HCT116 (cell line): ENCODE measurements around the gene CD3E. TPM values are rescaled to one million over a fixed set of nuclear protein-coding genes. Genes with fewer than 3 reads are reported as not detected.

Experiments used
- ATAC-seq: fragments of 200-7000 bp; cut with Tn5 transposase; 2 replicates; pipeline ENCODE4 v1.9.1; 2020; ENCODE audit warnings: mild to moderate bottlenecking, moderate library complexity
- BruUV-seq: library from RNA; stranded (reverse); fragments of 400-500 nt; replicated peaks from 2 replicates; lab custom pipeline; 2021; lab: Mats Ljungman, UMichigan
- CTCF ChIA-PET: fragments of 300-600 bp; sonication (Branson Sonifier 250); formaldehyde crosslinking; loops from one replicate; lab custom pipeline; 2021; ENCODE audit warnings: antibody characterized with exemption; lab: Charles Lee
- POLR2A ChIA-PET: fragments of 300-600, 350-600 bp; sonication (Branson Sonifier 250); formaldehyde crosslinking; loops from one replicate; lab custom pipeline; 2021; ENCODE audit warnings: antibody characterized with exemption; lab: Charles Lee
- RAD21 ChIA-PET, 2 experiments: fragments of 300-600 bp; sonication (Branson Sonifier 250); formaldehyde crosslinking; loops; one replicate each; lab custom pipeline; 2023; ENCODE audit warnings: low total read pairs in 2 of 2; ENCODE audit not compliant: uncharacterized antibody in 2 of 2, unreplicated experiment in 2 of 2, low non-redundant PET in 1 of 2; lab: Charles Lee
- DNase-seq: peaks from one replicate; pipeline ENCODE4 v3.0.0-alpha.2; 2010; ENCODE audit warnings: low read depth, low spot score
- H2AFZ ChIP-seq: fragments of 200-600 bp; shearing (Covaris generic), sonication (generic); 2 replicates; pipeline ENCODE4 v1.6.1; 2017; ENCODE audit warnings: low read depth, mixed run types, mixed read lengths, antibody characterized with exemption, low read length; ENCODE audit not compliant: poor library complexity, severe bottlenecking
- H3K27ac ChIP-seq: 2 replicates; pipeline ENCODE4 v1.5.1; 2012; ENCODE audit warnings: low read depth, low read length
- H3K27me3 ChIP-seq: fragments of 200-600 bp; sonication (generic); 2 replicates; pipeline ENCODE4 v1.6.1; 2016; ENCODE audit warnings: mixed run types, low read length, mixed read lengths; ENCODE audit not compliant: insufficient read depth
- H3K36me3 ChIP-seq, 2 experiments: fragments of 200-500 bp in 1 of 2; fragments of 200-600 bp in 1 of 2; sonication (Bioruptor generic) in 1 of 2; sonication (generic) in 1 of 2; 2 replicates each; pipeline versions ENCODE4 v1.5.1 to v1.6.1; 2014 to 2016; ENCODE audit warnings: low read length in 2 of 2, inconsistent platforms in 1 of 2, mixed read lengths in 1 of 2, mixed run types in 1 of 2; ENCODE audit not compliant: insufficient read depth in 2 of 2, control insufficient read depth in 1 of 2
- H3K4me1 ChIP-seq, 2 experiments: fragments of 200-600 bp in 1 of 2; sonication (generic) in 1 of 2; 2 replicates each; pipeline versions ENCODE4 v1.5.1 to v1.6.1; 2012 to 2017; ENCODE audit warnings: low read length in 2 of 2, inconsistent platforms in 1 of 2, mild to moderate bottlenecking in 1 of 2, mixed read lengths in 1 of 2, mixed run types in 1 of 2, moderate library complexity in 1 of 2; ENCODE audit not compliant: insufficient read depth in 2 of 2, control insufficient read depth in 1 of 2
- H3K4me2 ChIP-seq: fragments of 200-600 bp; sonication (generic); 2 replicates; pipeline ENCODE4 v1.6.1; 2017; ENCODE audit warnings: mixed run types, low read length, mixed read lengths
- H3K4me3 ChIP-seq, 2 experiments: fragments of 200-600 bp in 1 of 2; sonication (generic) in 1 of 2; replicated peaks in 1 of 2; 2 replicates each; pipeline ENCODE4 v1.5.1; 2011 to 2016; ENCODE audit warnings: low read length in 2 of 2, control low read depth in 1 of 2, low read depth in 1 of 2, mild to moderate bottlenecking in 1 of 2, mixed read lengths in 1 of 2, mixed run types in 1 of 2
- H3K79me2 ChIP-seq: fragments of 200-600 bp; sonication (generic); 2 replicates; pipeline ENCODE4 v1.6.1; 2017; ENCODE audit warnings: mild to moderate bottlenecking, mixed run types, low read length, moderate library complexity, mixed read lengths; ENCODE audit not compliant: insufficient read depth
- H3K9ac ChIP-seq: fragments of 200-600 bp; sonication (generic); 2 replicates; pipeline ENCODE4 v1.6.1; 2016; ENCODE audit warnings: low read length, mixed read lengths
- H3K9me2 ChIP-seq: fragments of 200-600 bp; sonication (generic), shearing (Covaris generic); 2 replicates; pipeline ENCODE4 v1.6.1; 2017; ENCODE audit warnings: mixed run types, mild to moderate bottlenecking, moderate library complexity; ENCODE audit not compliant: insufficient read depth
- H3K9me3 ChIP-seq, 2 experiments: fragments of 200-500 bp in 1 of 2; fragments of 200-600 bp in 1 of 2; sonication (Bioruptor generic) in 1 of 2; sonication (generic) in 1 of 2; 2 replicates each; pipeline ENCODE4 v1.6.1; 2014 to 2017; ENCODE audit warnings: low read length in 2 of 2, mixed read lengths in 2 of 2, inconsistent platforms in 1 of 2, low read depth in 1 of 2, mild to moderate bottlenecking in 1 of 2, mixed run types in 1 of 2, moderate library complexity in 1 of 2; ENCODE audit not compliant: control insufficient read depth in 1 of 2, insufficient read depth in 1 of 2
- H4K20me1 ChIP-seq: fragments of 200-600 bp; sonication (generic), shearing (Covaris generic); 2 replicates; pipeline ENCODE4 v1.6.1; 2017; ENCODE audit warnings: mixed run types, mild to moderate bottlenecking, moderate library complexity; ENCODE audit not compliant: insufficient read depth
- CBX3 ChIP-seq: IDR thresholded peaks from 2 replicates; pipeline ENCODE4 v1.6.1; 2012; ENCODE audit warnings: low read depth
- ELF1 ChIP-seq: IDR thresholded peaks from 2 replicates; pipeline ENCODE4 v1.6.1; 2012; ENCODE audit warnings: low read depth, borderline replicate concordance
- FOSL1 ChIP-seq: IDR thresholded peaks from 2 replicates; pipeline ENCODE4 v1.6.1; 2012; ENCODE audit warnings: low read depth
- JUND ChIP-seq: IDR thresholded peaks from 2 replicates; pipeline ENCODE4 v1.6.1; 2012
- POLR2AphosphoS5 ChIP-seq: IDR thresholded peaks from 2 replicates; pipeline ENCODE4 v1.6.1; 2011; ENCODE audit warnings: mild to moderate bottlenecking, low read depth, low read length, moderate library complexity
- SP1 ChIP-seq: IDR thresholded peaks from 2 replicates; pipeline ENCODE4 v1.6.1; 2012; ENCODE audit warnings: low read depth
- ZFX ChIP-seq: fragments of 450-650 bp; IDR thresholded peaks from 2 replicates; pipeline ENCODE4 v1.6.1; 2017
- intact Hi-C: fragments of 100-400 bp; cut with micrococcal nuclease; formaldehyde crosslinking; loops from 2 replicates; pipeline ENCODE4 v1.10.0; 2022
- total RNA-seq: library from RNA; stranded (reverse); gene quantifications from one replicate; pipeline ENCODE4 v1.2.1, GENCODE V29; 2021; ENCODE audit not compliant: unreplicated experiment
- TF ChIP-seq, protein P1 (sequence below): IDR thresholded peaks from 2 replicates; pipeline ENCODE4 v1.6.1; 2011; ENCODE audit warnings: mild to moderate bottlenecking, low read length, moderate library complexity; ENCODE audit not compliant: insufficient replicate concordance; ENCODE audit errors: extremely low read depth

Gene CD3E
- total RNA-seq, 1 experiment from 2014 or later: 0.79 TPM

GRCh38 chr11:118277312-118277711 is 27.2 kb upstream of the CD3E start:
- intact Hi-C loops: no loop called here
- POLR2A ChIA-PET: interaction anchor here (0.7 to 1.1 kb wide), 3 partner anchors 10 to 16 kb away, joined by 3 to 8 read pairs (median 4); partner anchors contain the start of gene MPZL2
- Histone ChIP-seq H3K36me3 (no peaks in the 10 kb centered on the region), H3K4me2 (peak overlapping the region; percentile 70), H3K9me3 (no peaks in the 10 kb centered on the region), H2AFZ (peak overlapping the region; percentile 81), H3K4me1 (peaks cover 3 to 22% of the 10 kb centered on the region in 2 experiments; a peak in 3 of 4 replicates), H3K27ac (no peak overlapping the region), H3K9ac (0 out of 2 replicates have a peak overlapping the region, but pooled peaks have one; percentile 21), H3K79me2 (no peaks in the 10 kb centered on the region), H3K9me2 (no peaks in the 10 kb centered on the region), H3K27me3 (no peaks in the 10 kb centered on the region), H4K20me1 (no peaks in the 10 kb centered on the region), H3K4me3 (peak overlapping the region in 1 of 2 experiments; percentile 34; a peak in 2 of 4 replicates)
- DNase-seq (peak; percentile 44), ATAC-seq (peak; percentile 90)
- BruUV-seq: no TSS peak
- TF ChIP-seq ZFX (no peak), POLR2AphosphoS5 (peak; percentile 30; the same call in 1 of the 2 replicates), CBX3 (peak; percentile 57; the same call in 1 of the 2 replicates), ELF1 (no peak), JUND (peak; percentile 79), SP1 (peak; percentile 86), FOSL1 (peak; percentile 88)
- TF ChIP-seq, protein P1, sequence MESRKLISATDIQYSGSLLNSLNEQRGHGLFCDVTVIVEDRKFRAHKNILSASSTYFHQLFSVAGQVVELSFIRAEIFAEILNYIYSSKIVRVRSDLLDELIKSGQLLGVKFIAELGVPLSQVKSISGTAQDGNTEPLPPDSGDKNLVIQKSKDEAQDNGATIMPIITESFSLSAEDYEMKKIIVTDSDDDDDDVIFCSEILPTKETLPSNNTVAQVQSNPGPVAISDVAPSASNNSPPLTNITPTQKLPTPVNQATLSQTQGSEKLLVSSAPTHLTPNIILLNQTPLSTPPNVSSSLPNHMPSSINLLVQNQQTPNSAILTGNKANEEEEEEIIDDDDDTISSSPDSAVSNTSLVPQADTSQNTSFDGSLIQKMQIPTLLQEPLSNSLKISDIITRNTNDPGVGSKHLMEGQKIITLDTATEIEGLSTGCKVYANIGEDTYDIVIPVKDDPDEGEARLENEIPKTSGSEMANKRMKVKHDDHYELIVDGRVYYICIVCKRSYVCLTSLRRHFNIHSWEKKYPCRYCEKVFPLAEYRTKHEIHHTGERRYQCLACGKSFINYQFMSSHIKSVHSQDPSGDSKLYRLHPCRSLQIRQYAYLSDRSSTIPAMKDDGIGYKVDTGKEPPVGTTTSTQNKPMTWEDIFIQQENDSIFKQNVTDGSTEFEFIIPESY: peak; percentile 18
- CTCF ChIA-PET: interaction anchor here (0.7 to 2.2 kb wide), 5 partner anchors 11 to 79 kb away, joined by 3 to 12 read pairs (median 4); partner anchors contain the start of gene MPZL2
- RAD21 ChIA-PET: interaction anchor here in 1 of 2 experiments (0.7 kb wide), 1 partner anchor 70 kb away, joined by 3 read pairs; no protein-coding TSS in a partner anchor
